ENCODE measurements around the gene KCNA10. TPM values are rescaled to one million over a fixed set of nuclear protein-coding genes. Genes with fewer than 3 reads are reported as not detected.

The KCNA10 gene
- total RNA-seq, 1 donor from 2014 or later: not detected

- peaks cover 61% of the 10 kb centered on the region for H3K27me3 Mint-ChIP-seq
- DNase-seq (ENCODE audit: low spot score, unreplicated experiment): no peak
- TF ChIP-seq CTCF (IDR thresholded peaks at IDR 0.05; ENCODE audit: unreplicated experiment): no peak
- H3K27ac Mint-ChIP-seq: no peak overlapping the region
- H3K4me1 Mint-ChIP-seq (ENCODE audit: low read depth): no peaks in the 10 kb centered on the region
- H3K9me3 Mint-ChIP-seq (ENCODE audit: low read depth): no peaks in the 10 kb centered on the region
- no peaks in the 10 kb centered on the region for H3K36me3 Mint-ChIP-seq (ENCODE audit: insufficient read depth)
- H3K4me3 Mint-ChIP-seq (ENCODE audit: low read depth): no peak overlapping the region
These were observed 6.2 kb upstream of the KCNA10 start for GRCh38 chr1:110525249-110525595.

DNA sequence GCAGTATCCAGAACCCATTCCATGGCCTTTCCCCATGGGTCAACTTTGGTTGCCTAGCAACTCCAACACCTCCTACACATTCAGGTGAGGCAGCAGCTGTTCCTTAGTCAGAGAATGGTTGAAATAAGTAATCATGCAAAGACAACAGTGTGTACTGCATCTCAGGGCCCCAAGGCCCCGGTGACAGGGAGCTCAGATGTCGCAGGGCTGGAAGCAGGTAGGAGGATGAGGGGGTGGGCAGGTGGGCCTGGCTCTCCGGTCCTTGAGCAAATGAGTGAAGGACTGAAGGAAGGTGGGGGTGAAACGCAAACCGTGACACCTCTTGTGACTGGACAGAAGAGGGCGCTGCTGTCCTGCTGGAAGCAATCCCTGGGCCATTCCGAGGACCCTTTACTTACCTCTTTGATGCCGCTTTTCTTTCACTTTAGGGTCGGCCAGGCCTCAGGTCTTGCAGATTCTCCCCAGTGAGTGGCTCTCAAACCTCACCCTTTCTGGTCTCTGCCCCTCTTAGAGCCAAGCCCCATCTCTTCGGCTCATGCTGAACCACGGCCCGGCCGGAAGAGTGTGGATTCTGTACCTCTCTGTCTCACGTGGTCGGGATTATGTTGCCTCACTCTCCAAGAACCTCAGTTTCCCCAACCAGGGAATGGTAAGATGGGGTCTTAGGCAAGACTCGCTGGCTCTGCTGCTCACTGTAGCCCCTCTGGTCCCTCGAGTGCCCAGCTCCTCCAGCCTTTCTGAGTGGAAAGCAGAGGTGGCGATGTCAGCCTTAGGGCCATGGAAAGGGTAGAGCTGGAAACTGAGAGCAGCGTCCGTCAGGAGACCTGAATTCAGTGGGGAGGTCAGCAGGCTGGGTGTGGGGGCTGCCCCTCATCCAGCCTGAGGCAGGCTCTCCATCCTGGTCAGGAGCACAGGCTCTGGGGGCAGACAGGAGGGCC lies 5.6 kb upstream of the KCNA10 start:
- peak; percentile 84 for TF ChIP-seq CTCF (IDR thresholded peaks at IDR 0.05; ENCODE audit: unreplicated experiment)
- Mint-ChIP-seq H3K27me3 (peaks cover 59% of the 10 kb centered on the region), H3K4me3 (ENCODE audit: low read depth) (no peak overlapping the region), H3K27ac (no peak overlapping the region), H3K9me3 (ENCODE audit: low read depth) (no peaks in the 10 kb centered on the region), H3K36me3 (ENCODE audit: insufficient read depth) (no peaks in the 10 kb centered on the region), H3K4me1 (ENCODE audit: low read depth) (no peaks in the 10 kb centered on the region)
- peak; percentile 48 for DNase-seq (ENCODE audit: low spot score, unreplicated experiment)

DNA sequence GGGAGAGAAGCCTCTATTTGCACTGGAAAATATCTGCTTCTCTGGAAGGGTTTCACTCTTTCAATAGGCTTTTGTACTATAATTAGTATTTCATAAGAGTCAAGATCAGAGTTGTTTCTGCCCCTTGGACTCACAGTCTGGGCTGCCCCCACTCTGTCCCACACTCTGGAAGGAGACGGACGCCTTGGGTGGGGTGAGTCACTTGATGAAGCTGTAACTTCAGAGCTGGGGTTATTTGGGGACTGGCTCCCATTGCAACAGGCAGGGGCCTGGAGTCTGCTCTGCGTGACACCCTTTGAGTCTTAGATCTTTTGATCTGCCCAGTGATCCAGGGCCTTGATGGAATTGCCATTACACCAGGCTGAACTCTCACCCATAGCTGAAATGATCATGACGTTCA lies 4.0 kb upstream of the KCNA10 start:
- Mint-ChIP-seq H3K27me3 (peaks cover 50% of the 10 kb centered on the region), H3K4me1 (ENCODE audit: low read depth) (no peaks in the 10 kb centered on the region), H3K27ac (no peak overlapping the region), H3K4me3 (ENCODE audit: low read depth) (no peak overlapping the region), H3K9me3 (ENCODE audit: low read depth) (no peaks in the 10 kb centered on the region), H3K36me3 (ENCODE audit: insufficient read depth) (no peaks in the 10 kb centered on the region)
- no peak for TF ChIP-seq CTCF (IDR thresholded peaks at IDR 0.05; ENCODE audit: unreplicated experiment)
- DNase-seq (ENCODE audit: low spot score, unreplicated experiment): no peak

- no peak overlapping the region for H3K4me3 Mint-ChIP-seq (ENCODE audit: low read depth)
- no peak for DNase-seq (ENCODE audit: low spot score, unreplicated experiment)
- H3K27me3 Mint-ChIP-seq: peaks cover 50% of the 10 kb centered on the region
- no peak for TF ChIP-seq CTCF (IDR thresholded peaks at IDR 0.05; ENCODE audit: unreplicated experiment)
- no peaks in the 10 kb centered on the region for H3K36me3 Mint-ChIP-seq (ENCODE audit: insufficient read depth)
- H3K9me3 Mint-ChIP-seq (ENCODE audit: low read depth): peaks cover 3% of the 10 kb centered on the region
- no peaks in the 10 kb centered on the region for H3K4me1 Mint-ChIP-seq (ENCODE audit: low read depth)
- H3K27ac Mint-ChIP-seq: no peak overlapping the region
These were observed 3.6 kb upstream of the KCNA10 start for GRCh38 chr1:110522560-110522959.

- Mint-ChIP-seq H3K27ac (no peak overlapping the region), H3K27me3 (peaks cover 35% of the 10 kb centered on the region), H3K4me1 (ENCODE audit: low read depth) (no peaks in the 10 kb centered on the region), H3K36me3 (ENCODE audit: insufficient read depth) (no peaks in the 10 kb centered on the region), H3K9me3 (ENCODE audit: low read depth) (peaks cover 6% of the 10 kb centered on the region), H3K4me3 (ENCODE audit: low read depth) (no peak overlapping the region)
- TF ChIP-seq CTCF (IDR thresholded peaks at IDR 0.05; ENCODE audit: unreplicated experiment): no peak
- DNase-seq (ENCODE audit: low spot score, unreplicated experiment): no peak
These were observed 1.9 kb upstream of the KCNA10 start for GRCh38 chr1:110520827-110521226.
